GM21360 (cell line): ENCODE results near the gene CELF1.
A peak's percentile ranks its signal among the peaks of the same experiment; 100 is the strongest.
"Not testable (repeated sequence)": the region's sequence is repeated elsewhere in the genome, so short reads cannot be mapped to it uniquely, and the experiment has no call there.

ENCODE experiments used
- ATAC-seq: cut with Tn5 transposase; IDR thresholded peaks from one replicate; pipeline ENCODE4 v1.9.1; 2021; ENCODE audit warnings: mild to moderate bottlenecking, moderate library complexity; ENCODE audit not compliant: unreplicated experiment

CELF1 gene

DNA sequence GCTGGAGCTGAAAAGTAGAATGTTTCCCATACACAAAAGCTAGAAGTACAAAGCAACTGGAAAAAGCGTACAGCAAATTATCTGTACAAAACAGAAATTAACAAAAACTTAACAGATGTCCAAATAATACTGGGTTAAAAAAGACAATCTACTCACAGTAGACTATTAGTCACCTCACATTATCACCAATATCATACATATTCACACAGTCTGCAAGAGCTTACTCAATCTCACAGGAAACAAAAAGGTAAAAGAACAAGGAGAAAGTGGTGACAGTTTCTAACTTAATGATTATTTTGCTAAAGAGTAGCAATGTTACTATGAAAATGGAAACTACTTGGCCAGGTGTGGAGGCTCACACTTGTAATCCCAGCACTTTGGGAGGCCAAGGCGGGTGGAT, 11.9 kb downstream of the CELF1 start:
- no peak for ATAC-seq

DNA sequence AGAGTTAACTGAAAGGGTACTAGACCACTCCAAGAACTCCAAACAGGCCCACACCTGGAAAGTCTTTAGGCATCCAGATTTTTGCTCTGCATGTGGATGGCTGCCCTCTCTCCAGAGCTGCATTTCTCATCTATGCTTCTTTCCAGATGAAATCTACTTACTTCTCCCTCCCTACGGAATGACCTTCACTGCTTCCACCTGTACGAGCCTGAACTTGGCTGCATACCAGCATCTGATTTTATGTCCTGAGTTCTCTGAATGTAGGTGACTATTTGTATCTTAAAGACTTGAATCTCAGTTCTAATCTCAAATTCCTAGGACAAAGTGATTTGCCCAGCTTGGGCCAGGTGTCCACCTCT, 13.3 kb downstream of the CELF1 start:
- no peak for ATAC-seq

DNA sequence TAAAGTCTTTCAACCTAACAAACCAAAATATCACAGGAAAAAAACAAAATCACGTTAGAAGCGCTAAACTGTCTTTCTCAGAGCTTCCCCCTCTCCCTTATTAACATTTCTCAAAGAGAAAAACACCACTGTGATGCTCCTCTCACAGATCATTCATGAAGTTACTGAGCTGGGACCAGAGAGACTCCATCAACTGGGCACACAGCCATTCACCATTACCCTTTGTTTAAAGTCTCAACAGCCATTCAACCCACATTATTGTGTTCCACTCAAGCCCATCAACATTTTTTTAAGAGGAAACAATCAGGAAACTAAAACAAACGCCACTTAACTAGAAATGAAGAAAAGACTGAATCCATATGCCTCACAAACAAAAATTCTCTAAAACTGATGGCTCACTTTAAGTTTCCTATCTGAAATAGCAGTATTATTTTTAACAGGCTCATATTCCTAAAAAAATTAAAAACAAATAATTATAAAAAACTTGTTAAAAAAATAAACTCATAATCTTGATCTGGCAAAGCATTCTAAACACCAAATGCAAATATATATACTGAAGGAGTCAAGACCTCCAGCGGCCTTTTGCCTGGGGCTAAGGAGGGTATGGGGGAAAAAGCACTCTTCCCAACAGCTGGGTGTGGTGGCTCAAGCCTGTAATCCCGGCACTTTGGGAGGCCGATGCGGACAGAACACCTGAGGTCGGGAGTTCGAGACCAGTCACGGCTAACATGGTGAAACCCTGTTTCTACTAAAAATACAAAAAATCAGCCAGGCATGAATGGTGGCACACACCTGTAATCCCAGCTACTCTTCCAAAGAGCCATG, 14.0 kb downstream of the CELF1 start:
- no peak for ATAC-seq

DNA sequence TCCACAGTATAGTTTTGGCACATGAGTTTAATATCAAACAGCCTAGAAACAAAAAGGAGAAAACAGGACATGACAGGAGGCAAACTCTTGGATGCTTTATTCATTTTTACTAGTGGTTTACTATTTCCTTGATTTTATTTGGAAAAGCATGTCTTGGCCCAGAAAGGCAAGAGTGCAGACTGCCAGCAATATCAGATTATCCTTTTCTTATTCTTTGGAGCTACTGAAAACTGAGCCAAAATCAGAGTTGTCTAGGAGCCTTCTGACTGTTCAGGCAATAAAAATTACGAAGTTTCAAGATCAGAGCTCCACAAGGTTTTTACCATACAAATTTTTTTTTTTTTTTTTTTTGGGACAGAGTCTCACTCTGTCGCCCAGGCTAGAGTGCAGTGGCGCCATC, 16.0 kb downstream of the CELF1 start:
- ATAC-seq, result no peak

DNA sequence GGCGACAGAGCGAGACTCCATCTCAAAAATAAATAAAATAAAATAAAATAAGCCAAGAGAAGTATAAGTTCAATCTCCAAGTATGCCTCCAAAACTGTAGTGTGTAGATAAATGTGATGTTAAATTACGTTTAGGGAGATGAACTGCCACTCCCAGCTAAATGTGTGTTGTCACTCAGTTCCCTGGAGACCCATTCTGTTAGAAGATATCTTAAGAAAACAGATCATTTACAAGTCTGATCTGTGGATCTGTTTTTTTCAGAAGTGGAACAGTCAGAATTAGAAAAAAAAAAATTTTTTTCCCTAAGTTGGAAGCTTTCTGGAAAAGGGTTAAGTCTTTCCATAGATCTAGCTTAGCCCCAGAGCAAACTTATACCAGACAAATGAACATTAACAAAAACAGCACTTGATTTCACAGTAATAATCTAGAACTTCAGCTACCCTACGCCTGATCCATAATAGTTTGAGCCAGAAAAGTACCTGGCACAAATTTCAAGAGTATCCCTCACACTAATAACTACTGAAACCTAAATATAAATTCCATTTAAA, 18.2 kb downstream of the CELF1 start:
- no peak for ATAC-seq

DNA sequence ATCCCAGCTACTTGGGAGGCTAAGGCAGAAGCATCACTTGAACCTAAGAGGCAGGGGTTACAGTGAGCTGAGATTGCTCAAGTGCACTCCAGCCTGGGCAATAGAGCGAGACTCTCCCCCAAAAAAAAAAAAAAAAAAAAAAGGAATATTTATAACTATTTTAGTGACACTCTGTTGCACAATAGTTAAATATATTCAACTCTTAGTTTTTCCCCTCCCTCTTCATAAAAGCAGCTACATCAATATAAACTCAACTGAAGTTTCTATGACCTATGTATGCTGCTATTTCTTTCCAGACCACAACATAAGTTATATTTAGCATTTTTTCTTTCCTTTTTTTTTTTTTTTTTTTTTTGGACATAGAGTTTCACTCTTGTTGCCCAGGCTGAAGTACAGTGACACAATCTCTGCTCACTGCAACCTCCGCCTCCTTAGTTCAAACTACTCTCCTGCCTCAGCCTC, 19.2 kb downstream of the CELF1 start:
- ATAC-seq, result no peak

DNA sequence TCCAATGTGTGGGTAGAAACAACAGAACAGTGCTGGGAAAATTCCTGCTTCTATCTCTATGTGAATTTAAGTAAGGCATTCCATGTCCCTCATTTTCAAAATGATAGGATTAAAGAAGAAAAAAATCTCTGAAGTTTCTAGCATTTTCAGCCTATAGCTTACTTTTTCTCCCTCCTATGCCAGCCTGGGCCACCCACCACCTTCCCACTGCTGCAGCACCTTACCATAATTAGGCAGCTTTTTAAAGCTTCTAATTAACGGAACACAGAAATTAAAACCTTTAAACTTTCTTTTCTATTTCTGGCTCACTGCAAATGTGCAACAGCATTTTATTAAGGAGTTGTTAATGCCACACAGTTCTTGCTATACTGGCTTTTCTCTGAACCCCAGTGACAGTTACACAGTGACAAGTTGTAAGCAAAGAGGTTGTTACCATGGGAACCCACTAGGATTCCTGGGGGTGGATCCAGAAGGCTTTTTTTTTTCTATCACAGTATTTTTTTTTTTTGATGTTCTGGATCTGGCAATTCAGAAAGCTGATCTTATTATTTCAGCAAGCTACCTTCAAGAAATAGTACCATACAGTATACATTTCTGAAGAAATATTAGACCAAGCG, 20.2 kb downstream of the CELF1 start:
- ATAC-seq, result no peak

DNA sequence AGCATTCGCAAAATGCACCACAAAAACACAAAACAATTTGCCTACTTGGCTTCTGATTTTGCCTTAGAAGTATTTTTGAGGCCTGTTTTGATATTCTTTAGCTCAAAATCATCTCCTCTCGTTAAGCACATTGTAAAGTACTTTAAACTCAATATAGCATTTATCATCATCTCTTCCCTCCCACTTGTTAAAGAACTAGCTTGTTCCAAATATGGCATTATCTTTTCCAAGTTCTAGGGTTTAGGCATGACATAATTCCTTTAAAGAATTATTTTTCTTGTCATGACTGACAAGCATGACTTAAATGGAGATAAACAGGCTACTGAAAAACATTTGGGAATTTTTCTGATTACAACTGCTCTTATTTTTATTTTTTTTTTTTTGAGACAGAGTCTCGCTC, 21.3 kb downstream of the CELF1 start:
- ATAC-seq, result no peak

DNA sequence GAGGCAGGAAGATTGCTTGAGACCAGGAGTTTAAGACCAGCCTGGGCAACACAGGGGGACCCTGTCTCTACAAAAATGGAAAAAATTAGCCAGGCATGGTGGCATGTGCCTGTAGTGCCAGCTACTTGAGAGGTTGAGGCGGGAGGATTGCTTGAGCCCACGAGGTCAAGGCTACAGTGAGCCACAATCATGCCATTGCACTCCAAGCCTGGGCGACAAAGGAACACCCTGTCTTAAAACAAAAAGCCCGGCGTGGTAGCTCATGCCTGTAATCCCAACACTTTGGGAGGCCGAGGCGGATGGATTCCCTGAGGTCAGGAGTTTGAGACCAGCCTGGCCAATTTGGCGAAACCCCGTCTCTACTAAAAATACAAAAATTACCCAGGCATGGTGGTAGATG, 22.2 kb downstream of the CELF1 start:
- ATAC-seq, result not testable (repeated sequence)

DNA sequence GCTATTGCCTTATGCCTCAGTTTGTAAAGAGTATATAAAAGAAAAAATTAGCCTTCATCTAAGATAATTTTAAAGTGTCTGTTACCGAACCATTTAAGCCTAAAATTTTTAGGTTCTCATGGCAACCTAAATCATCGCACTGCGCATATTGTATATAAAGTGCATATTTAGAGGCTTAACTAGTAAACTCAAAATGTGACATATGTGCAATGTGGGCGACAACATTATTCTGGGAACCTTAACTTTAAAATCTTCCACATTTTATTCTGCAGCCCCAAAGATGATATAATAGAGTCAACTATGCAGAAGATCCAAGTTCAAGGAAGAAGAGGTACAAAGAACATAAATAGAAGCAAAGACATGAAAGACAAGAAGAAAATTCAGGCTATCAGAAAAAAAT, 23.0 kb downstream of the CELF1 start:
- no peak for ATAC-seq

DNA sequence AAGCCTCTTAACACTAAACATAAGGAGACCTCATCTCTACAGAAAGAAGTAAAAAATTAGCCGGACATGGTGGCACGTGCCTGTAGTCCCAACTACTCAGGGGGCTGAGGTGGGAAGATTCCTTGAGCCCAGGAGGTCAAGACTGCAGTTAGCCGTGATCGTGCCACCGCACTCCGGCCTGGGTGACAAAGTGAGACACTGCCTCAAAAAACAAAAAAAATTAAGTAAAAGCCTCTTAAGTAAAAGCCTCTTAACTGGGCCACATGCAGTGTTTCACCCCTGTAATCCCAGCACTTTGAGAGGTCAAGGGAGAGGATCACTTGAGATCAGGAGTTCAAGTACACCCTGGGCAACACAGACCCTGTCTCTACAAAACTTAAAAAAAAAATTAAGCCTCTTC, 25.7 kb downstream of the CELF1 start:
- ATAC-seq, result no peak

DNA sequence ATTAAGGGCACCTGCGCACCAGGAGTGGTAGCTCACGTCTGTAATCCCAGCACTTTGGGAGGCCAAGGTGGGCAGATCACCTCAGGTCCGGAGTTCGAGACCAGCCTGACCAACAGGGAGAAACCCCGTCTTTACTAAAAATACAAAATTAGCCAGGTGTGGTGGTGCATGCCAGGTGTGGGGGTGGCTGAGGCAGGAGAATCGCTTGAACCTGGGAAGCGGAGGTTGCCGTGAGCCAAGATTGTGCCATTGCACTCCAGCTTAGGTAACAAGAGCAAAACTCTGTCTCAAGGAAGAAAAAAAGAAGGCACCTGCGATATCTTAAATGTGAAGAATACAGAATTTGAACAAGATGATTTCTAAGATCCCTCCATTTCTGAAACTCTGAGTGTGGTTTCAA, 26.9 kb downstream of the CELF1 start:
- ATAC-seq, result not testable (repeated sequence)

DNA sequence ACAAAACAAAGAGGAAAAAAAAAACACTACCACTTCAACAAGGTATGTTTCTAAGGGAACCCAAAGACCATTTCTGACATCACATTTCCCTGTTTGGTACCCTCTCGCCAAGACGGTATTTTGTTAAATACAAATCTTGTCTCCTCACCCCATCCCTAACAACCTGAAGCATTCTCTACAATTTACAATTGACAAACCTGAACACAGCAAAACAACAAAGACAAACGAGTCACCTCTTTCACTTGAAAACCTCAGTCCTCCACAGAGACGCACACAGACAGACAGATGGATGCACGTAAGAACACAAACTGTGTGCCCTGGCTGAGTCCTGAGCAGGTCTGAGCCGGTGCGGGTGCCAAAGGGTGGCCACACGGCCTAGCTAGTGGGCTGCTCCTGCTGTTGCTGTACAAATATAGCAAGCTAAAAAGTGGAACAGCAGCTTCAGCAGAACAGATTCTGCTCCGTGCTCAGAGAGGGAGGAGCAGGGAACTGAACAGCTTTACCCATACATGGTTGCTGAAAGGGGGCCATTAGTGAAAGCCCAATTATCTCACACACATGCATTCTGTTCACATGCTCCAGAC, 28.5 kb downstream of the CELF1 start:
- ATAC-seq, result no peak

DNA sequence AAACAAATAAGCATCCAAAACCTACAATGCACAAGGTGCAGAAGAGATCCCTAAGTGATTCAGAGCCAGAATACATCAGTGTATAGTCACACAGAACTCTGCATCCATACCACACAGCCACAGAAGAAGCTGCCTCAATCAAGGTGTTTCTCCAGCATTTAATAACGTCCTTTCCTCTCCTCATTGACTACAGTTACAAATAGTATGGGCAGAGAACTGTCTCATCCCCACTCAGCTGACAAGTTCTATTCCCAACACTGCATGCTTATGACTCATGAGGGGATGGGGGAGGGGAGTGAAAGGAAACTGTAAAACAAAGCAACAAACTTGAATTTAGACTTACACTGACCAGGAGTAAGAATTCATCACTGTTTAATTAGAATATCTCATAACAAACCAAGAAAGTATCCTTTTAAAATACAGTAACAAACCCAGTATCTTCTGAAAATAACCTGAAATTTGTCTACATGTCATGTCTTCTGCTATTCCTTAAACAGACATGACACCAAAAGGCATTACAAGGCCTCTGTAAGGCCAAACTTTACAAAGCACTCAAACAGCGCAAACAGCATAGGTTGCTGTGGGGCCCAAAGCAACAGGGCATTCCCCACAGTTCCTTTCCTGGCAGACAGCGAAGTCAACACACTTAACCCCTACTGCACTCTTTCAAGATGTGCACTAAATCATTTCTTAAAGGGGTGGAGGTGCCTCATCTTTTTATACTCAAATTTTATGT, 29.3 kb downstream of the CELF1 start:
- no peak for ATAC-seq

DNA sequence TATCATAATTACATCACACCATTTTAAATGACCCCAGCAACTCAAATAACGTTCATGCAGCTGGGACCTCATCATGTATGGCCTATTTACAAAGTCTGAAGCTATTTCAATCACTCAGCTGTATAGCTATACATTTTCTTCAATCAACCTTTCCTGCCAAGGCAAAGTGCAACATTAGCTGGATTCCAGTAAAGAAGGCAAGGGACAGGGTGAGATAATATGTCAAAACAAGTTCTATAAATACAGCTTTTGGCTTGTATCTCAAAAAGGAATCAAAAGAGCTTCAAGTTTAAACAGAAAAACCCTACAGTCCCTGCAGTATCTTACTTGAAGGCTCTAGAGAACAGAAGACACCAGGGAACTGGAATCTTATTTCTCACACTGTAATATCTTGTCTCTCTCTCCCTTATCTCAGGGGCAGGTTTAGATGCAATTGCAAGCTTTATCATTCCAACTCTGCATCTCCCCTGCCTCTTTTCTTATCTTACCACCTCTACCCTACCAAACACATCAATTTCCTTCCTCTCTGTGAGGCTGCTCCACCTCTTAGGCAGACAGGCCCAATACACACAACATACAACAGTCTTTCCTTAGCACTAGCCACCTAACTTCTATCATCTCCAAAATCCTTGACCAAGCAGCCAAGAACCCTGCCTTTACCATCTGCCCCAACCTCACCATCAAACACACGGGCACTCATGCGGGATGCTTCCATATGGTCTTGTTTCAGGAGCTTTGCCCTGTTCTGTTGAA, 34.5 kb downstream of the CELF1 start:
- no peak for ATAC-seq

DNA sequence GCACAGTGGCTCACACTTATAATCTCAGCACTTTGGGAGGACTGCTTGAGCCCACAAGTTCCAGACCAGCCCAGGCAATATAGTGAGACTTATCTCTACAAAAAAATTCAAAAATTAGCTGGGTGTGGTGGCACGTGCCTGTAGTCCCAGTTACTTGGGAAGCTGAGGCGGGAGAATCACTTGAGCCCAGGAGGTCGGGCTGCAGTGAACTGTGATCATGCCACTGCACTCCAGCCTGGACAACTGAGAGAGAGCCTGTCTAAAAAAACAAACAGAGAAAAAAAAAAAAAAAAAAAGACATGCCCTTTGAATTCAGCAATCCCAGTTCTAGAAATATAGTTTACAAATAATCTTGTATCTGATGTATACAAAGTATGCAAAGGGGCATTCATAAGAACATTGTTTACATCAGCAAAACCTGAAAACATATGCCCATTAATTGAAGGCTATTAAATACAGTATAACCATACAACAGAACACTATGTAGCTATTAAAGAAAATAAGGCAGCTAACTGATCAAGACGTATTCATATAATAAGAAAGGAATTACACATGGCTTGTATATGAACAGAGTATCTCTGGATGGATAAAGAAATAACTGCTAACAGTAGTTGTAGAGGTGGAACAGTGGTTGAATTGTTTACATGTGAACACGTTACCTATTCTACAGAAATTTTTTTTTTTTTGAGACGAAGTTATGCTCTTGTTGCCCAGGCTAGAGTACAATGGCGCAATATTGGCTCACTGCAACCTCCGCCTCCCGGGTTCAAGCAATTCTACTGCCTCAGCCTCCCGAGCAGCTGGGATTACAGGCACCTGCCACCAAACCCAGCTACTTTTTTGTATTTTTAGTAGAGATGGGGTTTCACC, 35.7 kb downstream of the CELF1 start:
- no peak for ATAC-seq

DNA sequence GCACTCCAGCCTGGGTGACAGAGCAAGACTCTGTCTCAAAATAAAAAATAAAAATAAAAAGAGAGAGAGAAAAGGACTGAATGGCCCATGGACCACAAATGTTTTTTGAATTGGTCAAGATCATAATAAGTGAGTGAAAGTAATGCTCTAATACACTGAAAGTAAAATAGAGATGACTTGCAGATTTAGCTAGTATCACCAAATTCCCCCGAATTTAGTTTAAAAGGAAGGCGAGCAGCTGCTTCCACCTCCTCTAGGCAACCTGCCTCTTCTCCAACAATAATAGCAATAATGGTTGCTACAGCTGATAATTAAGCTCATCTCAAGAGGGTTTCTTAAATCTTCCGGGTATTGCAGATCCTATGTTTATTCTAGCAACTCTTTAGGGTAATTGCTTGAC, 36.8 kb downstream of the CELF1 start:
- ATAC-seq, result no peak

DNA sequence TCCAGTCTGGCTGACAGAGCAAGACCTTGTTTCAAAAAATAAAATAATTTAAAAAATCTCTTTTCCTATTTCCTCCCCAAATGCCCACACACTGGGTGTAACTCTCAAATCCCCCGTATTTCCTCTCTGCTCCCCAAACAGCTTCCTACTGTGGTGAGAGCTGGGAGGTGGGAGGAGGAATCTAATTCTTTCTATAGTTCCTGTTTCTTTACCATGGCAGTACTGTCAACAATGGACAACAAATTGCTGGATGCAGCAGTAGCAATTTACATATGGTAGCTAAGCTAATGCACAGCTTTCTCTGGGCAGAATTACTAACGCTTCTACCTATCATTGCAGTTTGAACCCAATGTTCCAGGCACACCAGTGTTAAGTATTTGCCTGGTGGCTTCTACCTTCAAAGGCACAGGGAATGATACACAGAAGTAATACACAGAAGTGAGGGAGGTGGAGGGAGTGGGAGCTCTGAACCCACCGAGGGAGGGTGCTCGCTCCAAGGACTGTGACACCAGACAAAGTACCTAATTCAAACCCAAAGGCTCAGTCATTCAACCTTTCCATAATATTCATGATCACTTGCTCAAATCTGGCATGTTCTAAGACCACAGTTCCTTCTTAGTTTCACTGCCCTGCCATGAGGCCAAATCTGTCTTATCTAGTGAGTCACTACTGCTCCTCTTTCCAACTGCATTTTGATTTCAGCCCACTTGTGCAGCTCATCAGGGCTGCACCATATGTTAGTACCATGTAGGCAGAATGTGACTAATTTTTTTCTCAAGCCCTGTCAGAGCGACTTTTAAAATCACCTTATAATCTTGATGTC, 37.9 kb downstream of the CELF1 start:
- ATAC-seq, result peak; percentile 41

DNA sequence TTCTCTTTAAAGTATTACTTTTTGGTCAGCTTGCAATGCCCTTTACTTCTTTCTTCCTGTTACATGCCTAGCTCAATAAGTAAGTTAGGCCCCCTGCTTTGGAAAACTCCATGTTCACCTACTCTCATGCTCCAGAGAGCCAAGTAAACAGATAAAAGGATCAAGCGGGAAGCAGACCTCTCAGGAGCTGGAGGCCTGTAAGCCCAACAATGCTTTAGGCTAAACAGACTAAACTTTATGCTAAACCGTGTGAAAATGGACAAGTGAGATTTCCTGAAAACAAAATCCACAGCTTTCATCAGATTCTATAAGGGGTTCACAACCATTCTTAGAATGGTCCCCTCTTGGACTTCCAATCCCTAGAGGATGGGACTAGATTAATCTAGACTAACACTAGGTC, 40.2 kb downstream of the CELF1 start:
- ATAC-seq, result no peak
